Lower lobe of right lung (tissue), 2 donors: Measurements from ENCODE around the gene KCNT2. TPM values are rescaled to one million over a fixed set of nuclear protein-coding genes. Genes with fewer than 3 reads are reported as not detected.

Experiments used
- ATAC-seq, 2 donors: fragments of 200-7000 bp; cut with Tn5 transposase; one replicate each; pipeline ENCODE4 v1.9.1; 2020 to 2022; ENCODE audit warnings: mild to moderate bottlenecking in 2 of 2, moderate library complexity in 2 of 2
- DNase-seq: peaks from one replicate; pipeline ENCODE4 v3.0.0-alpha.2; 2020
- H3K27ac ChIP-seq: fragments of 200-600 bp; one replicate; pipeline ENCODE4 v1.8.0; 2022
- H3K27me3 ChIP-seq: fragments of 200-600 bp; one replicate; pipeline ENCODE4 v1.8.0; 2022; ENCODE audit warnings: low read depth
- H3K36me3 ChIP-seq: fragments of 200-600 bp; one replicate; pipeline ENCODE4 v1.8.0; 2022; ENCODE audit warnings: mild to moderate bottlenecking
- H3K4me1 ChIP-seq: fragments of 200-600 bp; one replicate; pipeline ENCODE4 v1.8.0; 2022
- H3K4me3 ChIP-seq: fragments of 200-600 bp; one replicate; pipeline ENCODE4 v1.8.0; 2022; ENCODE audit warnings: mild to moderate bottlenecking
- H3K9me3 ChIP-seq: fragments of 200-600 bp; one replicate; pipeline ENCODE4 v1.8.0; 2022
- CTCF ChIP-seq: fragments of 200-600 bp; IDR thresholded peaks from one replicate; pipeline ENCODE4 v1.8.0; 2022; ENCODE audit warnings: antibody characterized with exemption, mild to moderate bottlenecking
- intact Hi-C: fragments of 100-400 bp; cut with DNase I; formaldehyde crosslinking; loops from one replicate; pipeline ENCODE4 v1.11.0; 2022
- total RNA-seq: library from RNA; stranded (reverse); fragmentation: NEBNext Ultra II Directional; extraction: Animal tissue kit (Norgen Biotek cat#: 25700); gene quantifications from one replicate; pipeline ENCODE4 v1.2.1, GENCODE V29; 2021
- donor health status: DM: no; HTN: yes; CAD: no; lungs with severe emphysema.

The KCNT2 gene
- total RNA-seq, 1 donor from 2014 or later, result 3.7 TPM

GRCh38 chr1:196401452-196401833 is 206.8 kb downstream of the KCNT2 start:
- Histone ChIP-seq H3K27me3 (no peaks in the 10 kb centered on the region), H3K9me3 (no peaks in the 10 kb centered on the region), H3K27ac (peak overlapping the region; percentile 40), H3K4me1 (no peaks in the 10 kb centered on the region), H3K4me3 (no peak overlapping the region), H3K36me3 (no peaks in the 10 kb centered on the region)
- TF ChIP-seq CTCF, result no peak
- no peak for DNase-seq
- no peak for ATAC-seq
- intact Hi-C loops, result no loop called here

DNA sequence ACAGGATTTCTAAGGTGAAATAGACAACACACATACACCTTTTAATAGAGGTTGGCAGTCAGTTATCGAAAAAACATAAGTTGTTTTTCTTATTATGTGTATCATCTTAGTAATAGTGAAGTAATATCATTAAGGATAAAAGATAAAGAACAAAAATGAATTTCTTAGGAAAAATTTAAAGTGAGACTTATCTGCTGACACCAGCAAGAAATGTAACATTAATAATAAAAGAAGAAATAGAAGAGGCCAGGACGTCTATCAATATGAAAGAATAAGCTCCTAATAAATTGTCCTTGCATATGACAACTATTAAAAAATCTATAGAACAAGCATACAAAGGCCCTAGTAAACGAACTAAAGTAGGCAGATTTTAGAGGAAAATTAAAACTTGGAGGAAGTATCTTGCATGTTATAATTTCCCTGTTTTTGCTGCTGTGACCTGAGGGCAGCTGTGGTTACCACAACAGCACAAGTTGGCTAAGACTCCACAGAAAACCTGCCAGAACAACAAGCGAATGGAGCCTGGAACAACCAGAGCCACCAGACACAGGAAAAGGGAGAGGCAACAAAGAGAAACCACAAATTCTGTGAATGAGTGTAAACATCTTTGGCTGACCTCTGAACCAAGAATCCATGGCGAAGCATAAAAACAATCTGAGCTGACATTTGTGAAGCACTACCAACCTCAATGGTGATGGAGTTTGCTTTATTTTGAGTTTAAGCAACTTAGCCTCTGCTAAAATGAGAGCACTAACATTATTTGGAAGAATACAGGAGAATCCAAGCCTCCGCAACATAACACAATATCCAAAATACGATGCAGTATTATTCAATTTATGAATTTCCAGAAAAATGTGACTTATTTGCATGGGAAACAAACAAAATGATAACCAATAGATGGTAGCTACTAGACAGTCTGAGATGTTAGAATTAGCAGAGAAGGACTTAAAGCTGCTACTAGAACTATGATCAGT is 207.5 kb downstream of the KCNT2 start:
- no peak overlapping the region for H3K4me3 ChIP-seq
- intact Hi-C loops, result no loop called here
- no peaks in the 10 kb centered on the region for H3K4me1 ChIP-seq
- no peak for DNase-seq
- H3K27ac ChIP-seq, result peak overlapping the region; percentile 40
- peak; percentile 55 to 73 for ATAC-seq
- no peaks in the 10 kb centered on the region for H3K27me3 ChIP-seq
- no peak for TF ChIP-seq CTCF
- no peaks in the 10 kb centered on the region for H3K36me3 ChIP-seq
- H3K9me3 ChIP-seq, result no peaks in the 10 kb centered on the region

DNA sequence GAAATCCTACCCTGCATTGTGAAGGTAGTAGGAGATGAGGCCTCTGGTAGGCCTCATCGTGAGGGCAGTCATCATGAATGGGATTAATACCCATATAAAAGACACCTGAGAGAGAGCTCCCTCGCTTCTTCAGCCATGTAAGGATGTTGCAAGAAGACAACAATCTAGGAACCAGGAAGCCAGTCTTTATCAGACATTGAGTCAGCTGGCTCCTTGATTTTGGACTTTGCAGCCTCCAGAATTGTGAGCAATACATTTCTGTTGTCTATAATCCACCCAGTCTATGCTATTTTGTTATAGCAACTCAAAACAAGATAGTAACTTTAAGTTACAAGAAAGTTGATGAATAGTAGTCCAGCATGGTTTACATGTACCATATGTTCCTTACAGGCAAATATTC is 208.5 kb downstream of the KCNT2 start:
- intact Hi-C loops, result no loop called here
- no peaks in the 10 kb centered on the region for H3K27me3 ChIP-seq
- ATAC-seq, result no peak
- DNase-seq, result no peak
- no peak for TF ChIP-seq CTCF
- H3K9me3 ChIP-seq, result no peaks in the 10 kb centered on the region
- no peaks in the 10 kb centered on the region for H3K4me1 ChIP-seq
- H3K36me3 ChIP-seq, result no peaks in the 10 kb centered on the region
- H3K27ac ChIP-seq, result no peak overlapping the region
- no peak overlapping the region for H3K4me3 ChIP-seq

- intact Hi-C loops, result no loop called here
- no peak overlapping the region for H3K4me3 ChIP-seq
- H3K27me3 ChIP-seq, result no peaks in the 10 kb centered on the region
- TF ChIP-seq CTCF, result no peak
- H3K4me1 ChIP-seq, result no peaks in the 10 kb centered on the region
- H3K27ac ChIP-seq, result no peak overlapping the region
- no peaks in the 10 kb centered on the region for H3K9me3 ChIP-seq
- no peak for ATAC-seq
- DNase-seq, result no peak
- H3K36me3 ChIP-seq, result no peaks in the 10 kb centered on the region
Observed at GRCh38 chr1:196393742-196394141, 214.5 kb downstream of the KCNT2 start.

DNA sequence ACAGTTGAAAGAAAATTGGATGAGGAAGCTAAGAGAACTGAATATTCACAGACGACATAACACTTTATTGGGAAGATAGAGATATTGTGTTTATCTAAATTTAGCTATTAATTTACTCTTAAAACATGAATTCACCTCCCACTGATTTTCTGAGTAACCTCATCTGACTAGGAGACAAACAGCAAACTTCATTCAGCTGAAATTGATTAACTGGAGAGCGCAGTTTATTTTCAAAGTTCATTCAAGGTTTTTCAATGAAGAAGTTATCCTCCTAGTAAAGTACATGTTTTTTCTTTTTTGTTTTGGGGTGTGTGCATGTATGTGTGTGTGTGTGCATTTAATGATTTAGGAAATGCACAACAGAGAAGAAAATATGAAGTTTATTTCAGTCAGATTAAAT is 215.0 kb downstream of the KCNT2 start:
- no peak for ATAC-seq
- intact Hi-C loops, result no loop called here
- Histone ChIP-seq H3K9me3 (no peaks in the 10 kb centered on the region), H3K36me3 (no peaks in the 10 kb centered on the region), H3K27ac (no peak overlapping the region), H3K4me1 (no peaks in the 10 kb centered on the region), H3K27me3 (no peaks in the 10 kb centered on the region), H3K4me3 (no peak overlapping the region)
- no peak for TF ChIP-seq CTCF
- DNase-seq, result no peak
